Activated CD4-positive, alpha-beta memory T cell treated with anti-CD3 and anti-CD28 coated beads for 36 hours (primary cell): ENCODE results near the gene PLCH1. TPM values are rescaled to one million over a fixed set of nuclear protein-coding genes. Genes with fewer than 3 reads are reported as not detected.

Experiments used
- CTCF ChIA-PET: fragments of 350-600 bp; sonication (Branson Sonifier 250); formaldehyde crosslinking; loops from one replicate; lab custom pipeline; 2021; ENCODE audit warnings: antibody characterized with exemption, inconsistent platforms; lab: Charles Lee
- POLR2A ChIA-PET: fragments of 350-600 bp; sonication (Branson Sonifier 250); formaldehyde crosslinking; loops from one replicate; lab custom pipeline; 2021; ENCODE audit warnings: antibody characterized with exemption; lab: Charles Lee
- DNase-seq: peaks from one replicate; pipeline ENCODE4 v3.0.0-alpha.2; 2020
- H3K27ac Mint-ChIP-seq: one replicate; pipeline ENCODE4 v1.8.0; 2021; ENCODE audit warnings: mixed read lengths
- H3K27me3 Mint-ChIP-seq: one replicate; pipeline ENCODE4 v1.8.0; 2021; ENCODE audit warnings: mixed read lengths
- H3K36me3 Mint-ChIP-seq: one replicate; pipeline ENCODE4 v1.8.0; 2021; ENCODE audit warnings: mixed read lengths
- H3K4me1 Mint-ChIP-seq: one replicate; pipeline ENCODE4 v1.8.0; 2021; ENCODE audit warnings: low read depth, mixed read lengths
- H3K4me3 Mint-ChIP-seq: one replicate; pipeline ENCODE4 v1.8.0; 2021; ENCODE audit warnings: mild to moderate bottlenecking, mixed read lengths
- H3K9me3 Mint-ChIP-seq: one replicate; pipeline ENCODE4 v1.8.0; 2021; ENCODE audit warnings: mixed read lengths
- intact Hi-C: fragments of 100-400 bp; cut with micrococcal nuclease; formaldehyde crosslinking; loops from one replicate; pipeline ENCODE4 v1.15.1; 2023
- total RNA-seq, 2 experiments: library from RNA; stranded (reverse); gene quantifications; one replicate each; pipeline ENCODE4 v1.2.3, GENCODE V29; 2021

PLCH1 gene
- total RNA-seq, 2 experiments from 2014 or later: 0.10 to 0.12 TPM

DNA sequence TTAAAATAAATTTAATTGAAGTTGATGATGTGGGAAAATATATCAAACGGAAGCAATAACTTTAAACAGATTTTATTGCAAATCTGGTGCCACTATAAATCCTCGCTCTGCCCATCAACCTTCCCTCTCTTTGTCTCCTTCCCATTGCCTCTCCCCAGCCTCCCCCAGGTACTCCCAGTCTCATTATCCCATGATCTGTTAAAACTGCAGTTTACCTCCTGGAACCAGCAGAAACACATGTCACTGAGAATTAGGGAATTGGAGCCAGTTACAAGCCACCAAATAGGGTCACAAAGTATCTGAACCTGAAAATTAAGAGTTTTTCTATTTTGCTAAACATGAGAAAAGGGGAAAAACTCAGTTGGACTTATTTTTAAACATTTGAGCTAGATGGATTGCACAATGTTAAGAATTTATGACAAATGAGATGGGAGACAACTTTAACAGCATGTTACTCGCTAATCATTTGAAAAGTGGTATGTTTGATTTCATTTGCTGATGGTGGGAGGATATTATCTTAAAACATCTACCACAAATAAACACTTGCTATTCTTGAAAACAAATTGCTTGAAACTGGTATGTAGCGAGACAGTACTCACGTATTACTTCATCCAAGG lies 2.4 kb downstream of the PLCH1 start:
- Mint-ChIP-seq H3K36me3 (no peaks in the 10 kb centered on the region), H3K4me1 (peaks cover 15% of the 10 kb centered on the region), H3K9me3 (no peaks in the 10 kb centered on the region), H3K27me3 (peaks cover 43% of the 10 kb centered on the region), H3K4me3 (no peak overlapping the region), H3K27ac (no peak overlapping the region)
- ChIA-PET POLR2A (no interaction called here), CTCF (no interaction called here)
- intact Hi-C loops: loop anchor here (5.0 kb wide), 1 partner anchor 65 kb away; the partner anchor contains the start of gene C3orf33
- no peak for DNase-seq

DNA sequence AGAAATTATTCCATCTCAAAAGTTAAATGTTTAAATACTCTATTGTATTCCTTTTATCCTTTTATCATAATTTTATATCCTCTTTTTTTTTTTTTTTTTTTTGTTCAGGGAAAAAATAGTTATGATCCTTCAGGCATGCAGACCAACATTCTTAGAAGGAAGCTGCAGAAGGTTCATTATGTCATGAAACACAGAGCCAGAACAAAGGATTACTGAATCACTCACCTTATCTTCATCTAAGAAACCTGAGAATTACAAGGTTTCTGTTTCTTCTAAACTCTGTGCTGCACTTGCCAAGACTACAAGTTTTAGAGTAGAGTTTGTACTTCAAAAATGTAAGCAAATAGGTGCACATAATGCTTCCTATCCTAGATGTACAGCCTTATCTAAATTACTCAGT lies 3.3 kb downstream of the PLCH1 start:
- peaks cover 45% of the 10 kb centered on the region for H3K27me3 Mint-ChIP-seq
- H3K4me1 Mint-ChIP-seq: peaks cover 15% of the 10 kb centered on the region
- CTCF ChIA-PET: no interaction called here

DNA sequence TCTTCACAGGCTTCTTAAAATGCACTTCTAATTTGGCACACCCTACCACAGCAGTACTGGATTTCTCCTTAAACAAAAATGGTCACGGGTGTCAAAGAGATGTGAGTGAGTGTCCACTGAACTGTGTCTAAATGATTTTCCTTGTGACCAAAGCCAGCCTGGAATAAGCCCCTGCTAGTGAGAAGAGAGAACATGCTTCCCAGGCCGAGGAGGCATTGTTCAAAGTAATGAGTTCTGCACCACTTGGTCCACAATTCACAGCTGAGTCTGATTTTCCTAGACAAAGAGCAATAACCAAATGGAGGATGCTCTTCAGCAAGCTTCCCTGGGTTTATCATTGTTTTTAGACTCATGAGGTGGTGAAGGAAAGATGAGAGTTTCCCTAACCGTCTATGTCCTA lies 3.8 kb downstream of the PLCH1 start:
- H3K4me3 Mint-ChIP-seq: no peak overlapping the region
- intact Hi-C loops: loop anchor here (5.0 kb wide), 1 partner anchor 66 kb away; the partner anchor contains the start of gene C3orf33
- H3K27me3 Mint-ChIP-seq: peaks cover 43% of the 10 kb centered on the region

More for the DNA sequence above, 3.3 kb downstream of the PLCH1 start:
- no peaks in the 10 kb centered on the region for H3K9me3 Mint-ChIP-seq
- no peaks in the 10 kb centered on the region for H3K36me3 Mint-ChIP-seq
- H3K27ac Mint-ChIP-seq: no peak overlapping the region
- no peak overlapping the region for H3K4me3 Mint-ChIP-seq
- intact Hi-C loops: loop anchor here (5.0 kb wide), 1 partner anchor 66 kb away; the partner anchor contains the start of gene C3orf33
- POLR2A ChIA-PET: no interaction called here
- DNase-seq: no peak

DNA sequence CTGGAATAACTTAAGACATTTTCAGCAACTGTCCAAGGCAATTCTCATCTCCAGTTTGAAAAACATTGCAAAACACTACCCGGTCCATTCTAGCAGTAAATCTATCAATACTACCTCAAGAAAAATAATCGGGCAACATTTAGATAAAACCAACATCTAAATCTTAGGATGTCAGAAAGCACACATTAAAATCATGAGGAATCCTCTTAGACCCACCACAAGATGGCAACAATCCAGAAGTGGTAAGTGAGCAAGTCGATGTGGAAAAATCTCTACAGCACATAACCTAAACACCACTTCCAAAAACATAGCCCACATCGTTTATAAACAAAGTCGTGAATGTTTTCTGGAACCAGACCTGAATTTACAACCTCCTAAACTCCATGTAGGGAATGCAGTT lies 5.7 kb downstream of the PLCH1 start:
- no peaks in the 10 kb centered on the region for H3K9me3 Mint-ChIP-seq
- H3K36me3 Mint-ChIP-seq: no peaks in the 10 kb centered on the region
- peaks cover 35% of the 10 kb centered on the region for H3K27me3 Mint-ChIP-seq
- CTCF ChIA-PET: no interaction called here
- POLR2A ChIA-PET: no interaction called here
- no peak overlapping the region for H3K4me3 Mint-ChIP-seq
- no peak for DNase-seq
- intact Hi-C loops: no loop called here
- no peak overlapping the region for H3K27ac Mint-ChIP-seq
- peaks cover 3% of the 10 kb centered on the region for H3K4me1 Mint-ChIP-seq

More for the DNA sequence above, 3.8 kb downstream of the PLCH1 start:
- Mint-ChIP-seq H3K36me3 (no peaks in the 10 kb centered on the region), H3K4me1 (peaks cover 15% of the 10 kb centered on the region), H3K9me3 (no peaks in the 10 kb centered on the region), H3K27ac (no peak overlapping the region)
- POLR2A ChIA-PET: no interaction called here
- CTCF ChIA-PET: no interaction called here
- no peak for DNase-seq

- CTCF ChIA-PET: no interaction called here
- H3K4me3 Mint-ChIP-seq: no peak overlapping the region
- DNase-seq: no peak
- POLR2A ChIA-PET: no interaction called here
- H3K9me3 Mint-ChIP-seq: no peaks in the 10 kb centered on the region
- intact Hi-C loops: no loop called here
- H3K27me3 Mint-ChIP-seq: peaks cover 32% of the 10 kb centered on the region
- H3K4me1 Mint-ChIP-seq: peaks cover 1% of the 10 kb centered on the region
- no peak overlapping the region for H3K27ac Mint-ChIP-seq
- no peaks in the 10 kb centered on the region for H3K36me3 Mint-ChIP-seq
Measured at GRCh38 chr3:155738580-155739076, 6.2 kb downstream of the PLCH1 start.

GRCh38 chr3:155737844-155738460 lies 6.9 kb downstream of the PLCH1 start:
- no peaks in the 10 kb centered on the region for H3K36me3 Mint-ChIP-seq
- no peaks in the 10 kb centered on the region for H3K4me1 Mint-ChIP-seq
- H3K9me3 Mint-ChIP-seq: no peaks in the 10 kb centered on the region
- peaks cover 34% of the 10 kb centered on the region for H3K27me3 Mint-ChIP-seq
- H3K27ac Mint-ChIP-seq: no peak overlapping the region
- intact Hi-C loops: no loop called here
- ChIA-PET POLR2A (no interaction called here), CTCF (no interaction called here)
- DNase-seq: no peak
- no peak overlapping the region for H3K4me3 Mint-ChIP-seq

GRCh38 chr3:155736381-155736780 lies 8.5 kb downstream of the PLCH1 start:
- H3K27ac Mint-ChIP-seq: no peak overlapping the region
- ChIA-PET CTCF (no interaction called here), POLR2A (no interaction called here)
- no peaks in the 10 kb centered on the region for H3K4me1 Mint-ChIP-seq
- H3K36me3 Mint-ChIP-seq: no peaks in the 10 kb centered on the region
- intact Hi-C loops: no loop called here
- peaks cover 30% of the 10 kb centered on the region for H3K27me3 Mint-ChIP-seq
- H3K4me3 Mint-ChIP-seq: no peak overlapping the region
- no peak for DNase-seq
- H3K9me3 Mint-ChIP-seq: no peaks in the 10 kb centered on the region

- Mint-ChIP-seq H3K36me3 (no peaks in the 10 kb centered on the region), H3K9me3 (no peaks in the 10 kb centered on the region), H3K27ac (no peak overlapping the region), H3K4me3 (no peak overlapping the region), H3K27me3 (peaks cover 19% of the 10 kb centered on the region), H3K4me1 (no peaks in the 10 kb centered on the region)
- CTCF ChIA-PET: no interaction called here
- intact Hi-C loops: no loop called here
- no peak for DNase-seq
- POLR2A ChIA-PET: no interaction called here
Measured at GRCh38 chr3:155730843-155731242, 14.0 kb downstream of the PLCH1 start.

GRCh38 chr3:155727836-155728235 lies 17.0 kb downstream of the PLCH1 start:
- CTCF ChIA-PET: no interaction called here
- Mint-ChIP-seq H3K36me3 (no peaks in the 10 kb centered on the region), H3K27ac (no peak overlapping the region), H3K4me1 (no peaks in the 10 kb centered on the region), H3K4me3 (no peak overlapping the region), H3K9me3 (no peaks in the 10 kb centered on the region), H3K27me3 (peaks cover 13% of the 10 kb centered on the region)
- no peak for DNase-seq
- POLR2A ChIA-PET: no interaction called here
- intact Hi-C loops: no loop called here

GRCh38 chr3:155714295-155714718 lies 30.6 kb downstream of the PLCH1 start:
- Mint-ChIP-seq H3K27me3 (no peaks in the 10 kb centered on the region), H3K4me1 (no peaks in the 10 kb centered on the region), H3K9me3 (peaks cover 12% of the 10 kb centered on the region), H3K27ac (no peak overlapping the region), H3K36me3 (no peaks in the 10 kb centered on the region), H3K4me3 (no peak overlapping the region)
- ChIA-PET POLR2A (no interaction called here), CTCF (interaction anchor here (2.5 kb wide), 1 partner anchor 13 kb away, joined by 10 read pairs; no protein-coding TSS in a partner anchor)
- intact Hi-C loops: no loop called here
- DNase-seq: no peak

GRCh38 chr3:155712008-155712407 lies 32.9 kb downstream of the PLCH1 start:
- CTCF ChIA-PET: interaction anchor here (2.5 kb wide), 1 partner anchor 10 kb away, joined by 13 read pairs; no protein-coding TSS in a partner anchor
- intact Hi-C loops: no loop called here
- H3K9me3 Mint-ChIP-seq: peaks cover 3% of the 10 kb centered on the region
- H3K27ac Mint-ChIP-seq: no peak overlapping the region
- no peaks in the 10 kb centered on the region for H3K36me3 Mint-ChIP-seq
- DNase-seq: no peak
- no peaks in the 10 kb centered on the region for H3K27me3 Mint-ChIP-seq
- no peak overlapping the region for H3K4me3 Mint-ChIP-seq
- no peaks in the 10 kb centered on the region for H3K4me1 Mint-ChIP-seq
- POLR2A ChIA-PET: no interaction called here

DNA sequence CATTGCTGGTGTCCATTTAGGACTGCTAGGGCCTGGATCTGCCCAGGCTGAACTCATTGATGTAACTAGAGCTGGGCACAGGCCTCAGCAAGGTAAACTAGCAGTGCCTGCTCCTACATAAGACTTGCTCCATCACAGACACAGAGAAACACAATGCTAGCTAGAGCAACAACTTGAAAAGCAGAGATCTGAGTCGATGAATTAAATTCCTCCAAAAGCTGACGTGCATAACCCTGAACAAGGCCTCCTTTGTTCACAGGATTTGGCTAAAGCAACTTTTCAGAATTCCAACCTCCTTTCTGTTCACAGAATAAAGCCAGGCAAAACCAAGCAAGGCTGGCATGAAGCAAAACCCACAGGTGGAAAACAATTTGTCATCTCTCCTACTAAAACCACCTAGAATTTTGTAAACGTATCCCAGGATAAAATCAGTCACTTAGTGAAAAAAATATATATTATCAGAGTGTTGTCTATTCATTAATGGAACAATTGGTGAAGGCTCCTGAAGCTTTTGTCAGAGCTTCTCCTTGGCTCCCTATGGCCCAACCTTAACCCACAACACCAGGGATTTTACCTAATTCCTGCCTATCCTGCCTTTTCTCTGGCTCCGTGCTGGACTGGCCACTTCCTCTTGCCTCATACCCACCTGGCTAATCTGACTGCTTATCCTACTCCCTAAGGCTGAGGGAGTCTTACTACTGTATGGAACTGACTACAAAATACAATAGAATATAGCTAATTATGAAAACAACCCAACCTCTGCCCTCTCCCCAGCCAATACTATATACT lies 39.9 kb downstream of the PLCH1 start:
- no peaks in the 10 kb centered on the region for H3K9me3 Mint-ChIP-seq
- H3K27me3 Mint-ChIP-seq: peaks cover 2% of the 10 kb centered on the region
- intact Hi-C loops: loop anchor here (5.0 kb wide), 1 partner anchor 1368 kb away; no protein-coding TSS in a partner anchor
- H3K27ac Mint-ChIP-seq: no peak overlapping the region
- DNase-seq: no peak
- no peaks in the 10 kb centered on the region for H3K4me1 Mint-ChIP-seq
- no peak overlapping the region for H3K4me3 Mint-ChIP-seq
- H3K36me3 Mint-ChIP-seq: no peaks in the 10 kb centered on the region
- ChIA-PET CTCF (interaction anchor here (1.3 kb wide), 1 partner anchor 10 kb away, joined by 4 read pairs; no protein-coding TSS in a partner anchor), POLR2A (no interaction called here)
